HUES64 (cell line): ENCODE measurements around the gene GRM1.

ENCODE experiments used
- H3K27ac ChIP-seq: 2 replicates; pipeline ENCODE4 v1.7.0; 2013; ENCODE audit warnings: low read depth, low read length, inconsistent platforms
- H3K27me3 ChIP-seq: 2 replicates; pipeline ENCODE4 v1.6.1; 2013; ENCODE audit warnings: mild to moderate bottlenecking, low read length; ENCODE audit not compliant: insufficient read depth
- H3K36me3 ChIP-seq: 2 replicates; pipeline ENCODE4 v1.6.1; 2013; ENCODE audit warnings: mild to moderate bottlenecking, low read length; ENCODE audit not compliant: insufficient read depth
- H3K4me1 ChIP-seq: 2 replicates; pipeline ENCODE4 v1.6.1; 2013; ENCODE audit warnings: mild to moderate bottlenecking, low read length, moderate library complexity; ENCODE audit not compliant: insufficient read depth
- H3K4me3 ChIP-seq: 2 replicates; pipeline ENCODE4 v1.5.1; 2013; ENCODE audit warnings: mild to moderate bottlenecking, low read length, moderate library complexity
- H3K9ac ChIP-seq: 2 replicates; pipeline ENCODE4 v1.6.1; 2013; ENCODE audit warnings: mild to moderate bottlenecking, low read depth, low read length
- H3K9me3 ChIP-seq: 2 replicates; pipeline ENCODE4 v1.6.1; 2013; ENCODE audit warnings: low read depth, low read length; ENCODE audit not compliant: insufficient read depth
- WGBS: fragments of 150-250, 120-280 bp; methylation state at CpG from one replicate; pipeline ENCODE4 v1.1.7; 2013; ENCODE audit warnings: missing lambda C conversion rate; 5-methylcytosine and 5-hydroxymethylcytosine counted together

The GRM1 gene

DNA sequence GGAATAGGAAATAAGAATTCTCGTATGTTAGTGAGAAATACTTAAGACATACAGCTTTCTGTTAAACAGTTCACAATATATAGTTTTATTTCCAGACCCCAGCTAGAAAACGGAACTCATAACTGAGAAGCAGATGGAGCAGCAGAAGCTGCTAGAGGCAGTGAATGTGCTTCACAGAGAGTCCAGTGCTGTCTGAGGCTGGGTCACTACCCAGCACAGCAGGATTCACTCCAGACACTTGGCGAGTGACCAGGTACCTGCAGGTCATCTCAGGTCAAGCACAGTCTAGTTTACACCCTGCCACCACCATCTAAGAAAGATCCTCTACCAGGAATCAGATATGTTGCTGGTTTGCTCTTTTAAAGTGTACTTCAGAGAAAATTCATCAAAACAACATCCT, 271.7 kb downstream of the GRM1 start:
- Histone ChIP-seq H3K9me3 (no peaks in the 10 kb centered on the region), H3K27ac (no peak overlapping the region), H3K4me3 (no peak overlapping the region), H3K27me3 (no peaks in the 10 kb centered on the region), H3K4me1 (no peaks in the 10 kb centered on the region), H3K9ac (no peak overlapping the region), H3K36me3 (no peaks in the 10 kb centered on the region)
- WGBS = 74% methylated on average over 2 of the region's 3 CpGs

DNA sequence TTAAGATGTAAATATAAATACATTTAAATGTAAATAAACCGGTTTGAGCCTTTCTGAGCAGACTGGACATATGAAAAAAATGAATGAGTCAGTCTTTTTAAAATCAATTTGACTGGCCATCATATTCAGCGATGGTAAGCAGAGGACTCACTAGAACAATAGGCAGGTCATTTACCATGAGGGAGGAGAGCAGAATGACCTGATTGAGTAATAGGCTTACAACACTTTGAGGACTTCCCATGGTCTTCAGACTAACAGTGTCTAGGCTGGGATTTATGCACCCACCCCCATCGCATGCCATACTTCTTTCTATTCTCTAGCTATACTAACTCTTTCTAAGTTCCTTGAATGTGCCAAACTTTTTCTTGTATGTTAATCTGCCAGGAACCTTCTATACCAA, 272.9 kb downstream of the GRM1 start:
- Histone ChIP-seq H3K9ac (no peak overlapping the region), H3K9me3 (no peaks in the 10 kb centered on the region), H3K36me3 (no peaks in the 10 kb centered on the region), H3K27me3 (no peaks in the 10 kb centered on the region), H3K27ac (no peak overlapping the region), H3K4me1 (no peaks in the 10 kb centered on the region), H3K4me3 (no peak overlapping the region)
- WGBS = 91% methylated on average over 3 of the region's 3 CpGs

DNA sequence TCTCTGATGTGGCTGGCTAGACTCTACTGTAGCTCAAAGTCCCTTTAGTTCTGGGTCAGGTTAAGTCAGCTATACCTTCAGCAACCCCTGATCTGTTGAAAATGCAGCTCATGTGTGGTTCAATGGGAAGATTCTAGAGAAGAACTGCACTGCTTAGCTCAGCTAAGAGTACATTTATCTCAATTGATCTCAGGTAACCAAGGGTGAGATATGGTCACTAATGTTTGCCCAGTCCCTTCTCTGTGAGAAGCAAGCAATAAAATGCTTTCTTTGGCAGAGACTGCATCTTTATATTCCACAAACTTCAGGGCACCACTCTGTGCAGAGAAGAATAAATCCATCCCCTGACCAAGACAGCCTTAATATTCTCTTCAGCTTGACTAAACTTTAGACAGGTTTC, 274.1 kb downstream of the GRM1 start:
- no peaks in the 10 kb centered on the region for H3K4me1 ChIP-seq
- H3K27ac ChIP-seq = no peak overlapping the region
- no peak overlapping the region for H3K9ac ChIP-seq
- H3K4me3 ChIP-seq = no peak overlapping the region
- H3K9me3 ChIP-seq = no peaks in the 10 kb centered on the region
- no peaks in the 10 kb centered on the region for H3K36me3 ChIP-seq
- no peaks in the 10 kb centered on the region for H3K27me3 ChIP-seq

DNA sequence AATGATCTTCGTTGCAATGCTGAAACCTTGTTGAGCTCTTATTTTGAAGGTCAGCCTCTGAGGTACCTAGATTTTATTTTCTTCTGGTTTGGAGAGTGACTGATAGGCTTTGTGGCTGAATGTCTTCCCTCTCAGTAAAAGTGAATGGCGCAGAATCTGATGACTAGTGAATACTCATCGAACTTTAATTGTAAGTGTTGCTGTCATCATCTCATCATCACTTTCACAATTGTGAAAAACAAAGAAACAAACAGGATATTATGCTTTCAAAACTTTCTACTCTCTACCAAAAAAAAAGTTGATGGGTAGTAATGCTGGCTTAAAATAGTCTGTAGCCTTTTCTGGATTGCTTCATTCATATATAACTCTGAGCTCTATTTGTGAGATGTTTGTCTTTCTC, 275.3 kb downstream of the GRM1 start:
- H3K27me3 ChIP-seq = no peaks in the 10 kb centered on the region
- no peaks in the 10 kb centered on the region for H3K36me3 ChIP-seq
- no peaks in the 10 kb centered on the region for H3K4me1 ChIP-seq
- H3K9me3 ChIP-seq = no peaks in the 10 kb centered on the region
- no peak overlapping the region for H3K9ac ChIP-seq
- WGBS = 95% methylated on average over 3 of the region's 3 CpGs
- H3K27ac ChIP-seq = no peak overlapping the region
- H3K4me3 ChIP-seq = no peak overlapping the region

DNA sequence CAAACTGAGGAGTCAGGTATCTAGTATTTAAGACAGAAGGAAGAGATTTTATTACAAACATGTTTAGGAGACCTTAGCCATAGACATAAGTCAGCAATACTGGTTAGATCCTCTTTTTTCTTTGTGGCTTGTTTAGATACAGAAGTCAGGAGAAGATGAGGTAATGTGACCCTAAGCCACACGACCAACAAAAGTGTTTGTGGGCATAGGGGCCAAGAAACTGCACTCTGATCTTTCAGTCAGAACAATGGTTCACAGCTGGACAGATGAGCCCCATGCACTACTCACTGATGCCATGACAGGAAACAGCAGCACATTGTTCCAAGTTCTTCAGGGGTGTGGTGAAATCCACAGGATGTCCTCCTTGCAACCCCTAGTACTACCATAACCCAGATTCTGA, 276.2 kb downstream of the GRM1 start:
- 71% methylated on average over 1 of the region's 1 CpG for WGBS
- no peak overlapping the region for H3K27ac ChIP-seq
- no peaks in the 10 kb centered on the region for H3K4me1 ChIP-seq
- no peaks in the 10 kb centered on the region for H3K36me3 ChIP-seq
- H3K4me3 ChIP-seq = no peak overlapping the region
- no peak overlapping the region for H3K9ac ChIP-seq
- H3K9me3 ChIP-seq = no peaks in the 10 kb centered on the region
- H3K27me3 ChIP-seq = no peaks in the 10 kb centered on the region

DNA sequence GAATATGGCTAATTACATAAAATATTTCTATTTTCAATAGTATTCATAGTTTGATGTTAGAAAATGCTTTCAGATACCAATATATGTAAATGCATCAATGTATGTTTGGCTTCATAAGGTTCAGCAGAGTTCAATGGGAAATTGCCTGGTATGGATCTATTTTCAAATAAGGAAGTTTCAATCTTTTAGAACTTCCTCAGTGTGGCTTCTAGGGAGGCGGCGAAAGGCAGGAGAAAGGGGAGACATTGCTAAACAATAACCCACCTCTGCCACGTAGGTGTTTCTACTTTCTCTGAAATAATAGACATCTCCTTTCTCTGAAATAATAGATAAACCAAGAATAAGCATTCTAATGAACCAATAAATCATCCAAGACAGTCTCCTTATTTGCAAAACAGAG, 277.1 kb downstream of the GRM1 start:
- 96% methylated on average over 3 of the region's 3 CpGs for WGBS
- H3K4me3 ChIP-seq = no peak overlapping the region
- no peak overlapping the region for H3K9ac ChIP-seq
- H3K27me3 ChIP-seq = no peaks in the 10 kb centered on the region
- no peaks in the 10 kb centered on the region for H3K4me1 ChIP-seq
- no peak overlapping the region for H3K27ac ChIP-seq
- H3K9me3 ChIP-seq = no peaks in the 10 kb centered on the region
- H3K36me3 ChIP-seq = no peaks in the 10 kb centered on the region

DNA sequence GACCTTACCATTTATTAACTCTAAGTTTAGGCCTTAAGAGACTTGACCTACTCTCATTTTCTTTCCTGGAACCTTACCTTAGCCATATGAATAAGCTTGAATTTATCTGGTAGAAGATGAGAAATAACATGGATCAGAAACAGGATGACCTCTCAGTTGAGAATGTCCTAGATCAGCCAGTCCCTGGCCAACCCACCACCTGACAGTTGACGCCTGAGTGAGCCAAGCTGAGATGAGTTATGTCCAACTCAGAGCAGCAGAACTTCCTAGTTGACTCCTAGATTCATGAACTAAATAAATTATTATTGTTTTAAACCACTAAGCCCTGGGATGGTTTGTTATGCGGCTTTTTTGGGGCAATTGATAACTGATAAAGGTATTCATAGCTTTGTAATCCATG, 281.8 kb downstream of the GRM1 start:
- Histone ChIP-seq H3K9ac (no peak overlapping the region), H3K36me3 (no peaks in the 10 kb centered on the region), H3K9me3 (no peaks in the 10 kb centered on the region), H3K27me3 (no peaks in the 10 kb centered on the region), H3K4me3 (no peak overlapping the region), H3K4me1 (no peaks in the 10 kb centered on the region), H3K27ac (no peak overlapping the region)
- 94% methylated on average over 1 of the region's 2 CpGs for WGBS

DNA sequence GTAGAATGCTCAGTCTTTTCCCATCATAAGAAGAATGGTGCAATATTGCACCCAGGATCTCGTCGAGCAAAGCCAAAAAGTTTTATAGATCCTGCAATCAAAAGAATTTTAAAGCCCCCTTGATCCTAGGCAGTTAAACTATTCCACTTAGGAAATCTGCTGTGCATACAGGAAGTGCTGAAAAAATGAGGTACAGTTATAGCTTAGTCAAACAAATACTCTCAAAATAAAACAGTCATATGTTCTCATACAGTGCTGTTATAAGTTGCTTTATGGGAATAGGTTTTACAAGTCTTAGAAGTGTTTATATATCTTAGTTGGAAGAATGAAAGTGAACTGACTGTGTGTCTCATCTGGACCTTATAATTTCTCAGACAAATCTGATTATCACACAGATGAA, 282.2 kb downstream of the GRM1 start:
- Histone ChIP-seq H3K4me3 (no peak overlapping the region), H3K27me3 (no peaks in the 10 kb centered on the region), H3K36me3 (no peaks in the 10 kb centered on the region), H3K27ac (no peak overlapping the region), H3K9ac (no peak overlapping the region), H3K9me3 (no peaks in the 10 kb centered on the region), H3K4me1 (no peaks in the 10 kb centered on the region)
- 92% methylated on average over 2 of the region's 2 CpGs for WGBS

DNA sequence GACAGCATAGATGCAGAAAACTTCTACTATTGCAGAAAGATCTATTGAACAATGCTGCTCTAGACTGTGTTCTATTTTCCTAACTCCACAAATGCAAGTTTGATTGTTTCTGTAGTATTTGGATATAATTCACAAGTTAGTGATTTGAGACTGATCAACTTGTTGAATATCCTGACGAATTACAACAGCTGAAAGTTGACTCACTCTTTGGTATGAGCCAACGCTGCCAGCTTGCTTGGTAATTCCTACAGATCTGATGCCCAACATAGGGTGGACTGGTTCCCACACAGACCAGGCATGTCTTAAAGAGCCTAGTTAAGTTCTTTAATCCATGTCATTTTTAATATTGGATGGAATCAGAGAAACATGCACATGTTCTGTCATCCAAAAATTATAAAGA, 283.7 kb downstream of the GRM1 start:
- Histone ChIP-seq H3K9me3 (no peaks in the 10 kb centered on the region), H3K27me3 (no peaks in the 10 kb centered on the region), H3K4me1 (no peaks in the 10 kb centered on the region), H3K4me3 (no peak overlapping the region), H3K9ac (no peak overlapping the region), H3K36me3 (no peaks in the 10 kb centered on the region), H3K27ac (no peak overlapping the region)
- 93% methylated on average over 2 of the region's 2 CpGs for WGBS

DNA sequence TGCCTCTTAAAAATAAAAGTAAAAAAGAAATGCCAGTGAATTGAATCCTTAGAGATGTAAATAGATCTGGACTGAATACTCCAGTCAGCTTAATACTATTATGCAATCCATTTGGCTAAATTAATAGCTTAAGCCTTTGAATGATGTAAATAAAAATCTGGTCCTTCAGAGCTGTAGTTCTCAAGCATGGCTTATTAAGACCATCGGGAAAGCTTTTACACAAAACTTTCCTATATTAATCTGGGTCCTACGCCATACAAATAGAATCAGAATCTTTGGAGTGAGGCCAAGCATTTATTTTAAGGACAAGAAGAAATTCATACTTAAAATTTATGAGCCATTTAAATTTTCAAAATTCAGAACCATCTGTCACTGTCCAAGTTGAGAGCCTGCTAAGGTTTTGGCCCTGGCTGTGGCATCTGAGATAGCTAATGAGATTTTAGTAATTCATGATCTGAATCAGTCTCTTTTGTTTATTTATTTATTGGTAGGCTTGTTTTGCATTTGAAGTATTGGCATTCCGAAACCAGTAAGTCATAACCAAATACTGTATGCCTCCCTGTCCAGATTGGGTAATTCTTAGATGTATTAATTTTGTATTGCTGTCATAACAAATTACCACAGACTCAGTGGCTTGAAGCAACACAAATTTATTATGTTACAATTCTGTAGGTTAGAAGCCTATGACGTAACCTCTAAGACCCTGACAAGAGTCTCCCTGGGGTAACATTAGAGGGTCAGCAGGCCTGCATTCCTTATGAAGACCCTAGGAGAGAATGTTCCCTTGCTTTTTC, 286.7 kb downstream of the GRM1 start:
- Histone ChIP-seq H3K4me1 (no peaks in the 10 kb centered on the region), H3K36me3 (no peaks in the 10 kb centered on the region), H3K9ac (no peak overlapping the region), H3K27ac (no peak overlapping the region), H3K4me3 (no peak overlapping the region), H3K27me3 (no peaks in the 10 kb centered on the region), H3K9me3 (no peaks in the 10 kb centered on the region)
- 96% methylated on average over 4 of the region's 4 CpGs for WGBS

DNA sequence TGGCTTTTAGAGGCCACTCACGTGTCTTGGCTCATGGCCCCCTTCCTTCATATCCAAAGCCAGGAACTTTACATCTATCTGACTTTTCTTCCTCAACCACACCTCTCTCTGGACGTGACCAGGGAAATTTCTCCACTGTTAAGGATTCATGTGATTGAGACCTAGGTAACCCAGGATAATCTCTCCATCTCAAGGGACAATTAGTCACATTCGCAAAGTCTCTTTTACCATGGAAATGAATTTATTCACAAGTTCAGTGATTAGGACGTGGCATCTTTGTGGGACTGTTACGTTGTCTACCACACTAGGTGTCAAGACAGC, 287.3 kb downstream of the GRM1 start:
- H3K4me1 ChIP-seq = no peaks in the 10 kb centered on the region
- H3K9me3 ChIP-seq = no peaks in the 10 kb centered on the region
- H3K27ac ChIP-seq = no peak overlapping the region
- H3K36me3 ChIP-seq = no peaks in the 10 kb centered on the region
- H3K4me3 ChIP-seq = no peak overlapping the region
- WGBS = 92% methylated on average over 5 of the region's 5 CpGs
- H3K27me3 ChIP-seq = no peaks in the 10 kb centered on the region
- no peak overlapping the region for H3K9ac ChIP-seq

DNA sequence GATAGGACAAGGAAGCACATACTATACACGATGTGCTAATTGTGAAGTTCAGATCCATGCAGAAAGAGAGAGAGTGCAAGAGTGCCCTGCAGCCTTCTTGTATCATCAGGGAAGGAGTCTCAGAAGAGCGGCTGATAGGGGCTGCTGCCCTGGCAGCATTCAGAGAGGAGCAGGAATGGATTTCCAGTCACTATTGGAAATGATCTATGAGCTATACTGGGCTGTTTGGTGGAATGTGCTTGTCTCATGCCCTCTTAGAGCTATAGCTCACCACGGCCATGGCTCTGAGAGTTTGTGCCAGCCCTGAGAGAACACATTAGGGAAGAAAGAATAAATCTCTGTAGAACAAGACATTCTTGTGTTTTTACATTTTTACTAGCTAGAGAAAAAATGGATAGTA, 302.2 kb downstream of the GRM1 start:
- no peak overlapping the region for H3K9ac ChIP-seq
- no peaks in the 10 kb centered on the region for H3K36me3 ChIP-seq
- H3K27me3 ChIP-seq = no peaks in the 10 kb centered on the region
- H3K9me3 ChIP-seq = no peaks in the 10 kb centered on the region
- WGBS = 75% methylated on average over 3 of the region's 3 CpGs
- no peak overlapping the region for H3K4me3 ChIP-seq
- no peak overlapping the region for H3K27ac ChIP-seq
- H3K4me1 ChIP-seq = no peaks in the 10 kb centered on the region
